Measurements from ENCODE around the gene PLSCR1.

GRCh38 chr3:146536681-146537080 is 7.7 kb downstream of the PLSCR1 start:
- TF ChIP-seq SMC3 (IDR thresholded peaks at IDR 0.05) (no peak), POLR2A (IDR thresholded peaks at IDR 0.05; ENCODE audit: low read length) (no peak), TP53 (CRISPR knock-in tag; IDR thresholded peaks at IDR 0.05) (no peak), FOSL2 (IDR thresholded peaks at IDR 0.05) (no peak), FOSL2 (CRISPR knock-in tag; IDR thresholded peaks at IDR 0.05) (no peak), CTCF (IDR thresholded peaks at IDR 0.05) (no peak), POLR2AphosphoS2 (conservative IDR thresholded peaks at IDR 0.05; ENCODE audit: low read length) (no peak), RAD21 (conservative IDR thresholded peaks at IDR 0.05 in 1 of 2, IDR thresholded peaks at IDR 0.05 in 1 of 2) (no peak), EP300 (IDR thresholded peaks at IDR 0.05) (no peak), BCL3 (IDR thresholded peaks at IDR 0.05) (no peak), ZNF302 (CRISPR knock-in tag; IDR thresholded peaks at IDR 0.05) (no peak), NPAS2 (CRISPR knock-in tag; IDR thresholded peaks at IDR 0.05; ENCODE audit: borderline replicate concordance) (no peak)

All from A549 (cell line).